RWPE2 (cell line): ENCODE data around the gene USH2A.

Experiments
- ATAC-seq: fragments of 200-7000 bp; cut with Tn5 transposase; 3 replicates; pipeline ENCODE4 v1.9.1; 2021; ENCODE audit warnings: low read depth
- DNase-seq: peaks from one replicate; pipeline ENCODE4 v3.0.0-alpha.2; 2020; ENCODE audit warnings: low spot score
- H3K27ac ChIP-seq: fragments of 450-650 bp; 2 replicates; pipeline ENCODE4 v1.5.1; 2017; ENCODE audit warnings: mild to moderate bottlenecking; ENCODE audit not compliant: poor library complexity, severe bottlenecking
- H3K27me3 ChIP-seq: fragments of 250-450 bp; sonication (Bioruptor Pico); 2 replicates; pipeline ENCODE4 v1.5.1; 2021; ENCODE audit warnings: mild to moderate bottlenecking, moderate library complexity; ENCODE audit not compliant: insufficient read depth, poor library complexity, severe bottlenecking
- H3K36me3 ChIP-seq: fragments of 250-450 bp; sonication (Bioruptor Pico); 2 replicates; pipeline ENCODE4 v1.5.1; 2020; ENCODE audit warnings: low read depth, mild to moderate bottlenecking, moderate library complexity
- H3K4me1 ChIP-seq: fragments of 250-450 bp; sonication (Bioruptor Pico); 2 replicates; pipeline ENCODE4 v1.5.1; 2021; ENCODE audit warnings: mild to moderate bottlenecking, moderate library complexity; ENCODE audit not compliant: insufficient read depth, poor library complexity, severe bottlenecking
- H3K4me3 ChIP-seq: fragments of 250-450 bp; sonication (Bioruptor Pico); 2 replicates; pipeline ENCODE4 v1.5.1; 2021; ENCODE audit warnings: mild to moderate bottlenecking, moderate library complexity; ENCODE audit not compliant: severe bottlenecking
- H3K9me3 ChIP-seq: fragments of 250-450 bp; sonication (Bioruptor Pico); 2 replicates; pipeline ENCODE4 v1.5.1; 2021; ENCODE audit warnings: mild to moderate bottlenecking, moderate library complexity; ENCODE audit not compliant: severe bottlenecking
- TF ChIP-seq, protein P1 (sequence below): fragments of 450-650 bp; IDR thresholded peaks from one replicate; pipeline ENCODE4 v1.5.1; 2017; ENCODE audit warnings: mild to moderate bottlenecking, moderate library complexity; ENCODE audit not compliant: poor library complexity, severe bottlenecking

The USH2A gene

DNA sequence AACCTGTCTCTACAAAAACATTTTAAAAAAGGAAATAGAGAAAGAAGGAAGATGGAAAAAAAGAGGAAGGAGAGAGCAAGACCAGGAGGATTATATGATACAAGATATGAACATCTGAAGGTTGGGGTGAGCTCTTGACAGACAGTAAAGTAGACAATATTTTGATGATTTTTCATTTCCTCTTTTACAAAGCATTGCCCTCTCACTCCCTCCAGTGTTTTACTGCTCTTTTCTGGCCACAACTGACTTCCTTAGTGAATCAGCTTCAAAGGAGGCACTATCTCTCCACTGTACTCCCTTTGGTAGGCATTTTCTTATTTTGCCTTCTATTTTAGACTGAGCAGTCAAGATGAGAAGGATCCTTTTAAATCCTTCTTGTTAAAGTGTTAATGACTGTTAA lies 559.5 kb downstream of the USH2A start:
- H3K36me3 ChIP-seq: no peaks in the 10 kb centered on the region
- no peak overlapping the region for H3K27ac ChIP-seq
- no peak overlapping the region for H3K4me3 ChIP-seq
- H3K4me1 ChIP-seq: no peaks in the 10 kb centered on the region
- no peaks in the 10 kb centered on the region for H3K9me3 ChIP-seq
- DNase-seq (no peak), ATAC-seq (no peak)
- H3K27me3 ChIP-seq: no peaks in the 10 kb centered on the region
- TF ChIP-seq, protein P1, sequence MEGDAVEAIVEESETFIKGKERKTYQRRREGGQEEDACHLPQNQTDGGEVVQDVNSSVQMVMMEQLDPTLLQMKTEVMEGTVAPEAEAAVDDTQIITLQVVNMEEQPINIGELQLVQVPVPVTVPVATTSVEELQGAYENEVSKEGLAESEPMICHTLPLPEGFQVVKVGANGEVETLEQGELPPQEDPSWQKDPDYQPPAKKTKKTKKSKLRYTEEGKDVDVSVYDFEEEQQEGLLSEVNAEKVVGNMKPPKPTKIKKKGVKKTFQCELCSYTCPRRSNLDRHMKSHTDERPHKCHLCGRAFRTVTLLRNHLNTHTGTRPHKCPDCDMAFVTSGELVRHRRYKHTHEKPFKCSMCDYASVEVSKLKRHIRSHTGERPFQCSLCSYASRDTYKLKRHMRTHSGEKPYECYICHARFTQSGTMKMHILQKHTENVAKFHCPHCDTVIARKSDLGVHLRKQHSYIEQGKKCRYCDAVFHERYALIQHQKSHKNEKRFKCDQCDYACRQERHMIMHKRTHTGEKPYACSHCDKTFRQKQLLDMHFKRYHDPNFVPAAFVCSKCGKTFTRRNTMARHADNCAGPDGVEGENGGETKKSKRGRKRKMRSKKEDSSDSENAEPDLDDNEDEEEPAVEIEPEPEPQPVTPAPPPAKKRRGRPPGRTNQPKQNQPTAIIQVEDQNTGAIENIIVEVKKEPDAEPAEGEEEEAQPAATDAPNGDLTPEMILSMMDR: no peak

DNA sequence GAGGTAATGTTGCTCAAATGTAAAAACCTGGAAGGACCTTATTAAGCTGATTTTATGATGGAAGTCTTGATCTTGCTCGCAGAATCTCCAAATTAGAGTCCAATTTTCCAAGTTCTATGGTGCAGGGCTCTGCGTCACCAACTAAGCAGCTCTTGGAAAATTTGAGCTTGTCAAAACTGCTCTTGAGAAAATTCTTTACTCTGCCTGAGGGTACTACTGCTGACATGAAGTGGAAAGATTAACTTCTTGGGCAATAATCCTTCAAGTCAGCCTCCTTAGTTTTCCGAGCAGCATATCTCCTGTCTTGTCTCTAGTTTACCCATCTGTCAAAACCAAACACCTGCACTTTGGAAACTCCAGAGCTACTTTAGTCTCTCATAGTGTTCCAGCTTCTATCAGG lies 562.4 kb downstream of the USH2A start:
- no peaks in the 10 kb centered on the region for H3K36me3 ChIP-seq
- no peaks in the 10 kb centered on the region for H3K4me1 ChIP-seq
- H3K9me3 ChIP-seq: no peaks in the 10 kb centered on the region
- H3K27ac ChIP-seq: no peak overlapping the region
- no peak for DNase-seq
- TF ChIP-seq, protein P1: no peak
- no peak for ATAC-seq
- no peak overlapping the region for H3K4me3 ChIP-seq
- no peaks in the 10 kb centered on the region for H3K27me3 ChIP-seq

- no peak overlapping the region for H3K4me3 ChIP-seq
- TF ChIP-seq, protein P1: no peak
- no peaks in the 10 kb centered on the region for H3K27me3 ChIP-seq
- ATAC-seq (no peak), DNase-seq (no peak)
- H3K9me3 ChIP-seq: no peaks in the 10 kb centered on the region
- H3K27ac ChIP-seq: no peak overlapping the region
- no peaks in the 10 kb centered on the region for H3K36me3 ChIP-seq
- H3K4me1 ChIP-seq: no peaks in the 10 kb centered on the region
Observed at GRCh38 chr1:215857317-215857716, 565.9 kb downstream of the USH2A start.

DNA sequence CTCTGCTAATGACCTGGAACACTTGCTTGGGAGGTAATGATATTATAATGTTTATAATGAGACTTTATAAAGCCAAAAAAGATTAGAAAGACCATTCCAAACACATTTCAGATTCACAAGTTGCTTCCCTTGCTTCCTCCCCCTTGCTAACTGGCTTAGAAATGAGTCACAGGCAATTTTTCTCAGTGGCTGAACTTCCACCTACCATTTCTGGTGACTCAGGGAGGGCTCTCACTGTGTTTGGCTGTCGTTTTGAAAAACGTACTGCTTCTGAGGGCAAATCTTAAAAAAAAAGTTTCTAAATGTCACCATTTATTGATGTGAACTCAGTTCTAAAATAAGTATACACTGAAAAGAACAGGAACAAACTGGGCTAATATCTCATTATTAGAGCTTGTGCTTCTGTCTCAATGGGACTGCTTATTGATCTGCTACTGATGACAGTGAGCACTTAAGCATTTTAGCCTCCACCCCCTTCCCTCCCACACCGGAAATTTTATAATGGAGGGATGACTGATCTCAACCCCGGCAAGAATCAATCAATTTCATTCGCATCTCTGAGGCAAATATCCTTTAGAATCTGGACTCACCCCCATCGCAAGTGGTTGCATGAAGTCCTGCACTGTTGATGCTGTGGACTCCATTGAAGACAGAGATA lies 577.9 kb downstream of the USH2A start:
- Histone ChIP-seq H3K27me3 (no peaks in the 10 kb centered on the region), H3K27ac (no peak overlapping the region), H3K36me3 (no peaks in the 10 kb centered on the region), H3K4me1 (no peaks in the 10 kb centered on the region), H3K9me3 (no peaks in the 10 kb centered on the region), H3K4me3 (no peak overlapping the region)
- TF ChIP-seq, protein P1: no peak
- DNase-seq (no peak), ATAC-seq (no peak)

DNA sequence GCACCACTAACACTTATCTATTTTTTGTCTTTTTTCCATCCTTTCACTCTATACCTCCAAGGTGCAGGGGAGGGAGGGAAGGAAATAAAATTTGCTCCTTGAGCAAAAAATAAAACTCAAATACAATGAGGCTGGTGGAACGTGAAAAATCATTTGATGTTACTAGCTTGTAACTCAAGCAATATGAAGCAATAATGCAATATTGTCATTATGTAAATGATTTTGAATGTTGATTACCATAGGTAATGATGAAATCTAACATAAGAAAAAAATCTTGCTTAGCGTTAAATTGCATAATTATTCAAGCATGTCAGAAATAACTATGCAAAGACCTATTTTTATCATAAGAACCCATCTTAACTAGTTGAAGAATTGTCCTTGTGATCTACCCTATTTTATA lies 578.5 kb downstream of the USH2A start:
- H3K27me3 ChIP-seq: no peaks in the 10 kb centered on the region
- DNase-seq: no peak
- H3K4me1 ChIP-seq: no peaks in the 10 kb centered on the region
- no peaks in the 10 kb centered on the region for H3K9me3 ChIP-seq
- TF ChIP-seq, protein P1: no peak
- no peaks in the 10 kb centered on the region for H3K36me3 ChIP-seq
- no peak overlapping the region for H3K27ac ChIP-seq
- H3K4me3 ChIP-seq: no peak overlapping the region
- ATAC-seq: no peak
